Stimulated activated naive CD8-positive, alpha-beta T cell treated with anti-CD3 and anti-CD28 coated beads, Interleukin-15, amount 100 ng/mL, for 72 hours (primary cell): ENCODE data around the gene DYRK1A.

ENCODE experiments used
- ATAC-seq: fragments of 150-1000 bp; cut with Tn5 transposase; 2 replicates; pipeline ENCODE4 v1.10.0; 2021; ENCODE audit warnings: mild to moderate bottlenecking, moderate library complexity
- DNase-seq, 2 donors: peaks; one replicate each; pipeline ENCODE4 v3.0.0; 2021 to 2022
- H3K27ac Mint-ChIP-seq, 2 donors: one replicate each; pipeline ENCODE4 v1.8.0; 2022; ENCODE audit warnings: mild to moderate bottlenecking in 2 of 2, mixed read lengths in 2 of 2, moderate library complexity in 2 of 2
- H3K27me3 Mint-ChIP-seq: one replicate; pipeline ENCODE4 v1.8.0; 2022; ENCODE audit warnings: mixed read lengths
- H3K4me1 Mint-ChIP-seq: one replicate; pipeline ENCODE4 v1.8.0; 2022; ENCODE audit warnings: mild to moderate bottlenecking, mixed read lengths
- H3K4me3 Mint-ChIP-seq, 2 donors: one replicate each; pipeline ENCODE4 v1.8.0; 2022; ENCODE audit warnings: mild to moderate bottlenecking in 2 of 2, mixed read lengths in 2 of 2, moderate library complexity in 1 of 2
- H3K9me3 Mint-ChIP-seq, 2 donors: one replicate each; pipeline ENCODE4 v1.8.0; 2022; ENCODE audit warnings: mixed read lengths in 2 of 2

Gene DYRK1A

GRCh38 chr21:37372951-37373350, 6.4 kb downstream of the DYRK1A start:
- ATAC-seq = no peak
- no peak for DNase-seq
- Mint-ChIP-seq H3K27me3 (no peaks in the 10 kb centered on the region), H3K4me1 (peaks cover 76% of the 10 kb centered on the region), H3K9me3 (no peaks in the 10 kb centered on the region), H3K4me3 (peak overlapping the region in 1 of 2 donors; percentile 7), H3K27ac (no peak overlapping the region)

DNA sequence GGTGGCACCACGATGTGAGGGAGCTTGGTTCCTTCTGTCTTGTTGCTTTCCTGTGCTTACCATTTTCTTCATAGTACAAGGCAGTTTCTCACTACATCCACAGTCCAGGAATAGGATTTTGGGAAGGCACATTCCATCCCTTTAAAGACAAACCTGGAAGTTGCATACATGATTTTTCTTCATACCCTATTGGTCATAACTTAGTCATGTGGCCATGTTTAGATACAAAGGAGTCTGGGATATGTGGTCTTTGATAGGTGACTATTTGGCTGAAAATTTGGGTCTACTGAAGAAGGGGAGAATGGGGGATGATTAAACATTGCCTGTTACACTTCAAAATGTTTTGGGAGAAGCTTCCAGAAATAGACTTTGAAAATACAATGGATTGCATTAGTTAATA, 7.0 kb downstream of the DYRK1A start:
- Mint-ChIP-seq H3K4me3 (peak overlapping the region in 1 of 2 donors; percentile 4), H3K27me3 (no peaks in the 10 kb centered on the region), H3K27ac (peak overlapping the region in 1 of 2 donors; percentile 52), H3K4me1 (peaks cover 81% of the 10 kb centered on the region), H3K9me3 (no peaks in the 10 kb centered on the region)
- DNase-seq = no peak
- no peak for ATAC-seq

DNA sequence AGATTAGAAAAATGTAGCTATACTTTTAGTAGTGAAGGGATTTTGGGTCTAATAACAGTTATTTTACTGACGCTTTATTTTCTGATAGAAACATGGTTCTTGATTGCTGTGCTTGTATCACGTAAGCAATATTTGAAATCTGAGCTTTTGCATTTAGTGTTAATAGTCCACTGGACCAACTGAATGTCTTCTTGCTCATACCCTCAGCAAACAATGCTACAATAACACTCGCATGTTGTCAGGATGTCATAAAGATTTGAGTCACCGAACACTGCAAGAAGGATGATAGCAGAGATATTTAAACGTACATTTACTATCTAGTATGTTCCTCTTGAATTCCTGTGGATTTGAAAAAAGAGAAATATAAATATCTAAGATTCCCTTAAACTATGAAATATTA, 7.5 kb downstream of the DYRK1A start:
- peaks cover 86% of the 10 kb centered on the region for H3K4me1 Mint-ChIP-seq
- H3K4me3 Mint-ChIP-seq = peak overlapping the region; percentile 4 to 49
- peak overlapping the region in 1 of 2 donors; percentile 61 for H3K27ac Mint-ChIP-seq
- DNase-seq (no peak), ATAC-seq (no peak)
- no peaks in the 10 kb centered on the region for H3K27me3 Mint-ChIP-seq
- no peaks in the 10 kb centered on the region for H3K9me3 Mint-ChIP-seq

GRCh38 chr21:37375866-37376574, 9.4 kb downstream of the DYRK1A start:
- Mint-ChIP-seq H3K4me3 (peak overlapping the region; percentile 2 to 6), H3K9me3 (peaks cover 0 to 2% of the 10 kb centered on the region in 2 donors), H3K27ac (peak overlapping the region in 1 of 2 donors; percentile 87), H3K4me1 (peaks cover 86% of the 10 kb centered on the region), H3K27me3 (no peaks in the 10 kb centered on the region)
- no peak for DNase-seq
- no peak for ATAC-seq

GRCh38 chr21:37378700-37379139, 12.1 kb downstream of the DYRK1A start:
- H3K9me3 Mint-ChIP-seq = peaks cover 5% of the 10 kb centered on the region in 2 donors
- ATAC-seq (no peak), DNase-seq (no peak)
- no peaks in the 10 kb centered on the region for H3K27me3 Mint-ChIP-seq
- H3K4me3 Mint-ChIP-seq = peak overlapping the region; percentile 54 to 64
- peak overlapping the region in 1 of 2 donors; percentile 7 for H3K27ac Mint-ChIP-seq
- peaks cover 78% of the 10 kb centered on the region for H3K4me1 Mint-ChIP-seq

GRCh38 chr21:37380349-37381323, 14.1 kb downstream of the DYRK1A start:
- Mint-ChIP-seq H3K27ac (no peak overlapping the region), H3K4me1 (peaks cover 82% of the 10 kb centered on the region), H3K27me3 (no peaks in the 10 kb centered on the region), H3K9me3 (peaks cover 5 to 10% of the 10 kb centered on the region in 2 donors), H3K4me3 (peak overlapping the region in 1 of 2 donors; percentile 37)
- no peak for ATAC-seq
- no peak for DNase-seq

DNA sequence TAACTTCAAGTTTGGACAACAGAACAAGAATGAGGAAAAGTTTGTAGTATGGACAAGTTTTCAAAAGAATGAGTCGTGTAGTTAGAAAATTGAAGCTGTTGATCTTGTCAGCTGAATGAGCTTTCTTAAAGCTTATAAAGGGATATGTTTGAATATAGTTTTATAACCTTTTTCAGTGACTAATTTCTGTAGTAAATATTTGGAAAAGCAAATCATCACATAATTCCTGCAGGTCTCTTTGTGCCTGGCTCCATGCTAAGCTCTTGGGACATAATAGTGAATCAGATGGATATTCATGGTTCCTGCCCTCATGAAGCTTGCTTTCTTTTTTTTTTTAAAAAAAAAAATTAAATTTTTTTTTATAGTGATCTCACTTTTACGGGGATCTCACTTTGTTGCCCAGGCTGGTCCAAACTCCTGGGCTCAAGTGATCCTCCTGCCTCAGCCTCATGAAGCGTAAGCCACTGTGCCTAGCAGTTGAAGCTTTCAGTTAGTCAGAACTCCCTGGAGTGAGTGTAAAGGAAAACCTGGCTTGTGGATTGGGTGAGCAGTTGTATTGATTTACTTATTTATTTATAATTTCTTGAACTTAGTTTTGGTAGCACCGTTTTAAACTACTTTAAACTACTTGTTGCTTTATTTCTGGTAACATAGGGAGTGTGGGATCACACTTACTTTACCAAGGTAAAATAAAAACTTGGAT, 15.5 kb downstream of the DYRK1A start:
- no peak overlapping the region for H3K27ac Mint-ChIP-seq
- no peak for ATAC-seq
- peaks cover 85% of the 10 kb centered on the region for H3K4me1 Mint-ChIP-seq
- no peak for DNase-seq
- H3K4me3 Mint-ChIP-seq = no peak overlapping the region
- H3K27me3 Mint-ChIP-seq = no peaks in the 10 kb centered on the region
- H3K9me3 Mint-ChIP-seq = peaks cover 5 to 10% of the 10 kb centered on the region in 2 donors

GRCh38 chr21:37383086-37383485, 16.5 kb downstream of the DYRK1A start:
- ATAC-seq (no peak), DNase-seq (no peak)
- H3K4me3 Mint-ChIP-seq = no peak overlapping the region
- H3K27me3 Mint-ChIP-seq = no peaks in the 10 kb centered on the region
- peaks cover 87% of the 10 kb centered on the region for H3K4me1 Mint-ChIP-seq
- H3K27ac Mint-ChIP-seq = no peak overlapping the region
- H3K9me3 Mint-ChIP-seq = peaks cover 5 to 10% of the 10 kb centered on the region in 2 donors

DNA sequence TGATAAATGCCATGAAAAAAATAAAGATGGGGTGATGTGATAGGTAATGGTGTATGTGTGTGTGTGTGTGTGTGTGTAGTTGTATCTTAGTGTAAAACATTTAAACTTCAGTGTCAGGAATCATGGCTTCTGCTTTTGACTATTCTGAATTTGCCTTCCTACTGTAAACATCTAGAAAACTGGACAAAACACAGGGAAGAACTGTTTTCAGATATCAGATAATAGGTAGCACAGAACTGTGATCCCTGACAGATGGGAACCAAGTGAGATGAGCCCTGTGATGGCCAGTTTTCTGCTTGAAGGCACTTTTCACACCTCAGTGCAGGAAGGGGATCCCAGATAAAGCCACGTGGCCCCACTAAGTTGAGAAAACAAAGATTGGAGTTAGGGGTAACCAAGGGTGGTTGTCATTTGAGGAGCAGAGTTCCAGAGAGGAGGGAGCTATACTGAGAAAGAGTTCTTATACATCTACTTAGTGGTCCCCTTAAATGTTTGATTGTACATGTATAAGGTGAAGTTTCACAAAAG, 17.3 kb downstream of the DYRK1A start:
- DNase-seq (no peak), ATAC-seq (no peak)
- H3K27me3 Mint-ChIP-seq = no peaks in the 10 kb centered on the region
- peaks cover 5 to 10% of the 10 kb centered on the region in 2 donors for H3K9me3 Mint-ChIP-seq
- peak overlapping the region in 1 of 2 donors; percentile 85 for H3K27ac Mint-ChIP-seq
- H3K4me1 Mint-ChIP-seq = peaks cover 85% of the 10 kb centered on the region
- peak overlapping the region in 1 of 2 donors; percentile 8 for H3K4me3 Mint-ChIP-seq

DNA sequence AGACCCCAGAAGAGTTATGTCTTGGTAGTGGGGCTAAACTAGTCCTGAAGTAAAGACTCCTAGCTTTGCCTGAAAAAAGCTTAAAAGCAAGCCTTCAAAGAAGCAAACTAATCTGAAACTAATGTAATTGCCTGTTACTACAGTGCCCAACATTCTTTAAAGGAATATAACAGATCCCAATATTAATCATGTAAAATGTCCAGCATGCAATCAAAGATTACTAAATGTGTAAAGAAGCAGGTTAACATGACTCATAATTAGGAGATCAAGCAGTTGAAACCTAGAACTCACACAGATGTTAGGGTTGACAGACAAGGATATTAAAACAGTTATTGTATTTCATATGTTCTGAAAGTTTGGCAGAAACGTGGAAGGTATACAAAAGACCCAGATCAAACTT, 17.8 kb downstream of the DYRK1A start:
- H3K27ac Mint-ChIP-seq = peak overlapping the region in 1 of 2 donors; percentile 34
- H3K4me3 Mint-ChIP-seq = peak overlapping the region in 1 of 2 donors; percentile 33
- peaks cover 5 to 10% of the 10 kb centered on the region in 2 donors for H3K9me3 Mint-ChIP-seq
- H3K27me3 Mint-ChIP-seq = no peaks in the 10 kb centered on the region
- no peak for ATAC-seq
- no peak for DNase-seq
- H3K4me1 Mint-ChIP-seq = peaks cover 83% of the 10 kb centered on the region

DNA sequence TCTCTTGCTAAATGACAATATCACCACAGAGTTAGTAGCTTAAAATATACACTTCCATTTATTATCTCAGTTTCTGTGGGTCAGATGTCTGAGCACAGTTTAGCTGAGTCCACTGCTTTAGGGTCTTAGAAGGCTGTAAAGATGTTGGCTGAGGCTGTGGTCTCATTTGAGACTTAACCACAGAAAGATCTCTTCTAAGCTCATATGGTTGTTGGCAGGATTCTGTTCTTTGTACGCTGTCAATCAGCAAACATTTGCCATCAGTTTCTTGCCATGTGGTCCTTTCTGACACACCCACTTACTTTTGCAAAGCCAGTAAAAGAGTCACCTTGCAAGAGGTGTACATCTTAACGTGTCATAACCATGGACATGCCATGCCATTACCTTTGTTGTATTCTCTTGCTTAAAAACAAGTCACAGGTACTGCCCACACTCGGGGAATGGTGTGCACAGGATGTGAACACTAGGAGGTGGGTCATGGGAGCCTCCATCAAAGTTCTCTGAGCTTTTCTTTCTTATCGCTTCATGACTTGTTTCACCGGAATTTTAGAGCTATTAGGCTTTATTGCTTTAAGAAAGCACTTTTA, 18.7 kb downstream of the DYRK1A start:
- Mint-ChIP-seq H3K9me3 (peaks cover 5 to 10% of the 10 kb centered on the region in 2 donors), H3K4me3 (no peak overlapping the region), H3K27ac (no peak overlapping the region), H3K4me1 (peaks cover 85% of the 10 kb centered on the region), H3K27me3 (no peaks in the 10 kb centered on the region)
- no peak for DNase-seq
- ATAC-seq = peak; percentile 52

DNA sequence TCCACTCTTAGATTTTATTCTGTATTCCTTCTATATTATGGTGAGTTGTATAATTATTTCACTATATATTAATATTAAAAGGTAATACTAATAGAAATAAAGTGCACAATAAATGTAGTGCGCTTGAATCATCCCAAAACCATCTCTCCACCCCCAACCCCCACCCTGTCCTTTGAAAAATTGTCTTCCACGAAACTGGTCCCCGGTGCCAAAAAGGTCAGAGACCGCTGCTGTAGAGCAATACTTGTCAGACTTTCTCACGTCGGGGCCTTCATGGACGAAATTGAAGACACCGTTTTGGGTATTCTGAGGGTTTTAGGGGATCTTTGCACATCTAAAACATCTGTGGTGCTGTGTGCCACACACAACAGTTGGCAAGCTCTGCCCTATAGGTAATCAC, 19.6 kb downstream of the DYRK1A start:
- peaks cover 85% of the 10 kb centered on the region for H3K4me1 Mint-ChIP-seq
- H3K4me3 Mint-ChIP-seq = no peak overlapping the region
- ATAC-seq = no peak
- DNase-seq = no peak
- no peaks in the 10 kb centered on the region for H3K27me3 Mint-ChIP-seq
- H3K27ac Mint-ChIP-seq = no peak overlapping the region
- H3K9me3 Mint-ChIP-seq = peaks cover 1 to 10% of the 10 kb centered on the region in 2 donors

- H3K27ac Mint-ChIP-seq = no peak overlapping the region
- peaks cover 85% of the 10 kb centered on the region for H3K4me1 Mint-ChIP-seq
- H3K27me3 Mint-ChIP-seq = no peaks in the 10 kb centered on the region
- no peaks in the 10 kb centered on the region for H3K9me3 Mint-ChIP-seq
- no peak for DNase-seq
- H3K4me3 Mint-ChIP-seq = no peak overlapping the region
- no peak for ATAC-seq
Observed at GRCh38 chr21:37389456-37389855, 22.9 kb downstream of the DYRK1A start.

DNA sequence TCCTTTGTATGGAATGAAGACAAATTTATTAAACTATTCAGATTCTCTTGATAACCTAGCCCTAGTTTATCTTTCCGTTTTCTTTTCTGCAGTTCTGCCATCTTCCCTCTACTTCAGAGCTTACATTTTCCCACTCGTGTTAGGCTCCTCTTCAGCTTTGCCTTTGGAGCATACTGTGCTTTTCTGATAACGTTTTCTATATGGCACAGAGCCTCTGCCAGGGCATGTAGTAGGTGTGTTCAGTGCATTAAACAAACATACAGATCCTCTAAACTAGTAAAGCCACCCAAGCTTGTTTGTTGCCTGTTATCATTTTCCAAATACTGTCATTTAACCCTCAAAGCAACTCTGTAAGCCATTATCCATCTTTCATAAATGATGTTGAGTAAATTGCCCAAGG, 25.1 kb downstream of the DYRK1A start:
- no peaks in the 10 kb centered on the region for H3K9me3 Mint-ChIP-seq
- no peak overlapping the region for H3K4me3 Mint-ChIP-seq
- DNase-seq (no peak), ATAC-seq (no peak)
- H3K27me3 Mint-ChIP-seq = no peaks in the 10 kb centered on the region
- no peak overlapping the region for H3K27ac Mint-ChIP-seq
- peaks cover 82% of the 10 kb centered on the region for H3K4me1 Mint-ChIP-seq

GRCh38 chr21:37392441-37392840, 25.9 kb downstream of the DYRK1A start:
- Mint-ChIP-seq H3K4me1 (peaks cover 79% of the 10 kb centered on the region), H3K4me3 (no peak overlapping the region), H3K27me3 (no peaks in the 10 kb centered on the region), H3K27ac (no peak overlapping the region), H3K9me3 (no peaks in the 10 kb centered on the region)
- DNase-seq (no peak), ATAC-seq (no peak)
